Pancreas (tissue), 10 donors: ENCODE data around the gene BABAM2. TPM values are rescaled to one million over a fixed set of nuclear protein-coding genes. Genes with fewer than 3 reads are reported as not detected.
"Not testable (repeated sequence)": the region's sequence is repeated elsewhere in the genome, so short reads cannot be mapped to it uniquely, and the experiment has no call there.

Experiments
- ATAC-seq, 4 donors: fragments of 200-7000 bp; cut with Tn5 transposase; one replicate each; pipeline versions ENCODE4 v1.8.0 to v1.9.1; 2020; ENCODE audit warnings: mild to moderate bottlenecking in 4 of 4, moderate library complexity in 4 of 4
- DNase-seq, 6 donors: peaks; one replicate each; pipeline ENCODE4 v3.0.0-alpha.2; 2020
- FAIRE-seq: peaks from 2 replicates; lab custom pipeline; 2012; peaks lifted over from hg19 to GRCh38; lab: Jason Lieb, UNC
- H3K27ac ChIP-seq, 4 donors: fragments of 200-600 bp; sonication (generic); 1 replicate in 3 of 4; 2 replicates in 1 of 4; pipeline versions ENCODE4 v1.5.0 to v1.8.0; 2020
- H3K27me3 ChIP-seq, 4 donors: fragments of 200-600 bp; one replicate each; pipeline ENCODE4 v1.8.0; 2021
- H3K36me3 ChIP-seq, 3 donors: fragments of 200-600 bp; sonication (generic) in 1 of 3; one replicate each; pipeline versions ENCODE4 v1.5.0 to v1.8.0; 2020 to 2021
- H3K4me1 ChIP-seq, 3 donors: fragments of 200-600 bp; one replicate each; pipeline ENCODE4 v1.8.0; 2021
- H3K4me3 ChIP-seq, 4 donors: fragments of 200-600 bp; sonication (generic) in 2 of 4; one replicate each; pipeline versions ENCODE4 v1.5.0 to v1.8.0; 2020 to 2021
- H3K9me3 ChIP-seq, 4 donors: fragments of 200-600 bp; one replicate each; pipeline ENCODE4 v1.8.0; 2021
- WGBS, 2 donors: extraction: QIAGEN DNeasy Blood & Tissue Kit; methylation state at CpG; one replicate each; pipeline ENCODE4 v1.1.7; 2013; 5-methylcytosine and 5-hydroxymethylcytosine counted together
- intact Hi-C, 3 donors: fragments of 100-400 bp; cut with DNase I; formaldehyde crosslinking; loops; one replicate each; pipeline versions ENCODE4 v1.11.1 to v1.14.2; 2022
- polyA plus RNA-seq, 2 donors: library from polyadenylated mRNA; stranded (reverse); fragments of 200-250 nt; gene quantifications; one replicate each; pipeline ENCODE4 v1.2.3, GENCODE V29; 2013
- total RNA-seq, 6 donors: library from RNA; stranded (reverse); fragmentation: NEBNext Ultra II Directional in 4 of 6; extraction: Animal tissue kit (Norgen Biotek cat#: 25700) in 4 of 6; gene quantifications; one replicate each; pipeline versions ENCODE4 v1.2.1 to v1.2.4, GENCODE V29; 2021 to 2023
- TF ChIP-seq, protein P1 (sequence below), 4 donors: fragments of 200-600 bp; sonication (generic) in 3 of 4; IDR thresholded peaks; one replicate each; pipeline versions ENCODE4 v1.5.0 to v1.8.0; 2021; ENCODE audit warnings: antibody characterized with exemption in 4 of 4
- donor health status: healthy with polysubstance abuse.
- donor health status: DM: no; HTN: no; CAD: no; lungs with moderate emphysema.
- donor health status: DM: no; HTN: no; CAD: no.
- donor health status: control.
- donor health status: control.
- donor health status: Bipolar disorder and iron deficiency.
- donor health status: DM: yes; HTN: yes; CAD: no.
- donor health status: DM: no; HTN: no; CAD: no.
- donor health status: DM: no; HTN: no; CAD: no.
- donor health status: DM: yes; HTN: yes; CAD: no.

Gene BABAM2
- total and polyA plus RNA-seq, 8 donors = 9.4 to 21.3 (median 15.6) TPM

DNA sequence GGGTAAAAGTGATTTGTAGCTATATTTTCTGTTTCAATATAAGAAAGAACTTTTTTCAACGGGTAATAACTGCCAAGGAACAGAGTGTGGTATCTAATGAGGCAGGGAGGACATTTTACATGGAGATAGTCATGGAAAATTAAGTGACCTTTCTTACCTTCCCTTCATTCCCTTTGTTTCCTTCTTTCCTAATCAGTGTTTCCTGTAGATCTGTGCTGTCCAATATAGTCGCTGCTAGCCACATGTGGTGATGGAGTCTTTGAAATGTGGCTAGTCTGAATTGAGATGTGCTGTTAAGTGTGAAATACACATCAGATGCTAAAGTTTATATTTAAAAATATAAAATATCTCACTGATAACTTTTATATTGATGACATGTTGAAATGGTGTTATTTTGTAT lies 81.8 kb downstream of the BABAM2 start:
- Histone ChIP-seq H3K9me3 (no peaks in the 10 kb centered on the region), H3K27me3 (peaks cover 0 to 3% (median 0%) of the 10 kb centered on the region in 4 donors), H3K4me1 (no peaks in the 10 kb centered on the region), H3K27ac (no peak overlapping the region), H3K4me3 (no peak overlapping the region), H3K36me3 (no peaks in the 10 kb centered on the region)
- WGBS, 2 donors = 83 to 92% methylated on average over 2 of the region's 2 CpGs
- FAIRE-seq (no peak), ATAC-seq (no peak), DNase-seq (no peak)
- TF ChIP-seq, protein P1, sequence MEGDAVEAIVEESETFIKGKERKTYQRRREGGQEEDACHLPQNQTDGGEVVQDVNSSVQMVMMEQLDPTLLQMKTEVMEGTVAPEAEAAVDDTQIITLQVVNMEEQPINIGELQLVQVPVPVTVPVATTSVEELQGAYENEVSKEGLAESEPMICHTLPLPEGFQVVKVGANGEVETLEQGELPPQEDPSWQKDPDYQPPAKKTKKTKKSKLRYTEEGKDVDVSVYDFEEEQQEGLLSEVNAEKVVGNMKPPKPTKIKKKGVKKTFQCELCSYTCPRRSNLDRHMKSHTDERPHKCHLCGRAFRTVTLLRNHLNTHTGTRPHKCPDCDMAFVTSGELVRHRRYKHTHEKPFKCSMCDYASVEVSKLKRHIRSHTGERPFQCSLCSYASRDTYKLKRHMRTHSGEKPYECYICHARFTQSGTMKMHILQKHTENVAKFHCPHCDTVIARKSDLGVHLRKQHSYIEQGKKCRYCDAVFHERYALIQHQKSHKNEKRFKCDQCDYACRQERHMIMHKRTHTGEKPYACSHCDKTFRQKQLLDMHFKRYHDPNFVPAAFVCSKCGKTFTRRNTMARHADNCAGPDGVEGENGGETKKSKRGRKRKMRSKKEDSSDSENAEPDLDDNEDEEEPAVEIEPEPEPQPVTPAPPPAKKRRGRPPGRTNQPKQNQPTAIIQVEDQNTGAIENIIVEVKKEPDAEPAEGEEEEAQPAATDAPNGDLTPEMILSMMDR (IDR thresholded peaks at IDR 0.05) = no peak
- intact Hi-C loops = no loop called here

GRCh38 chr2:27973592-27973991 lies 83.1 kb downstream of the BABAM2 start:
- intact Hi-C loops = no loop called here
- WGBS, 2 donors = 88 to 90% methylated on average over 3 of the region's 3 CpGs
- DNase-seq = no peak
- FAIRE-seq = no peak
- no peaks in the 10 kb centered on the region for H3K4me1 ChIP-seq
- TF ChIP-seq, protein P1 (IDR thresholded peaks at IDR 0.05) = no peak
- H3K9me3 ChIP-seq = no peaks in the 10 kb centered on the region
- H3K36me3 ChIP-seq = no peaks in the 10 kb centered on the region
- no peak overlapping the region for H3K4me3 ChIP-seq
- no peak for ATAC-seq
- no peak overlapping the region for H3K27ac ChIP-seq
- peaks cover 0 to 3% (median 0%) of the 10 kb centered on the region in 4 donors for H3K27me3 ChIP-seq

DNA sequence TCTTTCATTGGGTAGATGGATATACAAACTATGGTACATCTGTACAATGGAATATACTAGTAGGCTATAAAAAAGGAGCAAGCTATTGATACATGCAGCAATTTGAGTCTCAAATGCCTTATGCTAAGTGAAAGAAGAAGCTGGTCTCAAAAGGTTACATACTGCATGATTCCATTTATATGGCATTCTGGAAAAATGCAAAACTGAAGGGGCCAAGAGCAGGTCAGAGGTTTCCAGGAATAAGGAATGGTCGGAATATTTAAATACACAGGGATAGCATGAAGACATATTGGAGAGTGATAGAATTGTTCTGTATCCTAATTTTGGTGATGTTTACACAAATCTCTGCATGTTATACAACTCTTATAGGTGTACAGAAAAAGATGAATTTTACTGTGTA lies 85.8 kb downstream of the BABAM2 start:
- H3K4me1 ChIP-seq = no peaks in the 10 kb centered on the region
- H3K27me3 ChIP-seq = peaks cover 0 to 3% (median 0%) of the 10 kb centered on the region in 4 donors
- TF ChIP-seq, protein P1 (IDR thresholded peaks at IDR 0.05) = no peak
- H3K36me3 ChIP-seq = no peaks in the 10 kb centered on the region
- DNase-seq = no peak
- H3K4me3 ChIP-seq = no peak overlapping the region
- WGBS, 2 donors = 97% methylated on average over 1 of the region's 1 CpG
- H3K27ac ChIP-seq = no peak overlapping the region
- intact Hi-C loops = no loop called here
- no peak for ATAC-seq
- H3K9me3 ChIP-seq = no peaks in the 10 kb centered on the region
- FAIRE-seq = no peak

- FAIRE-seq (no peak), DNase-seq (no peak), ATAC-seq (peak in 2 of 4 donors; percentile 20 to 27)
- Histone ChIP-seq H3K36me3 (no peaks in the 10 kb centered on the region), H3K27ac (no peak overlapping the region), H3K27me3 (no peaks in the 10 kb centered on the region), H3K9me3 (no peaks in the 10 kb centered on the region), H3K4me3 (no peak overlapping the region), H3K4me1 (no peaks in the 10 kb centered on the region)
- WGBS, 2 donors = 90 to 94% methylated on average over 3 of the region's 3 CpGs
- intact Hi-C loops = no loop called here
- TF ChIP-seq, protein P1 (IDR thresholded peaks at IDR 0.05) = no peak
These were observed 87.3 kb downstream of the BABAM2 start for GRCh38 chr2:27977731-27978312.

- intact Hi-C loops, H3K27me3 ChIP-seq, H3K4me1 ChIP-seq, H3K27ac ChIP-seq, DNase-seq, ATAC-seq, H3K36me3 ChIP-seq, FAIRE-seq, H3K9me3 ChIP-seq, H3K4me3 ChIP-seq: not testable (repeated sequence)
- WGBS, 2 donors = 96 to 98% methylated on average over 2 of the region's 2 CpGs
These were observed 88.2 kb downstream of the BABAM2 start for GRCh38 chr2:27978761-27979160.
